ENCODE results near the gene RETREG2. TPM values are rescaled to one million over a fixed set of nuclear protein-coding genes. Genes with fewer than 3 reads are reported as not detected.

Gene RETREG2
- total and polyA plus RNA-seq, 7 donors, result 36.6 to 81.3 (median 43.5) TPM

GRCh38 chr2:219207134-219207883 is 29.2 kb downstream of the RETREG2 start:
- peak; percentile 66 for DNase-seq
- WGBS, 2 donors, result 17 to 23% methylated on average over 22 of the region's 22 CpGs
- Histone ChIP-seq H3K27me3 (no peaks in the 10 kb centered on the region), H3K4me1 (peaks cover 0 to 22% (median 19%) of the 10 kb centered on the region in 4 donors), H3K27ac (peak overlapping the region; percentile 93 to 97 (median 96)), H3K9me3 (no peaks in the 10 kb centered on the region), H3K4me3 (peak overlapping the region; percentile 62 to 76 (median 68)), H3K36me3 (peaks cover 0 to 36% (median 16%) of the 10 kb centered on the region in 4 donors)
- intact Hi-C loops (cut with DNase I), result loop anchor here (1.0 kb wide), 2 partner anchors 10 to 47 kb away; partner anchors contain the start of gene NHEJ1
- no peak for TF ChIP-seq EP300 (IDR thresholded peaks at IDR 0.05)
- TF ChIP-seq CTCF (IDR thresholded peaks at IDR 0.05), result no peak
- no peak for TF ChIP-seq POLR2A (IDR thresholded peaks at IDR 0.05)
- no peak for TF ChIP-seq POLR2AphosphoS5 (IDR thresholded peaks at IDR 0.05)

GRCh38 chr2:219207884-219208740 is 30.0 kb downstream of the RETREG2 start:
- no peaks in the 10 kb centered on the region for H3K27me3 ChIP-seq
- no peaks in the 10 kb centered on the region for H3K9me3 ChIP-seq
- peaks cover 0 to 22% (median 19%) of the 10 kb centered on the region in 4 donors for H3K4me1 ChIP-seq
- intact Hi-C loops (cut with DNase I), result loop anchor here (1.0 kb wide), 2 partner anchors 9 to 48 kb away; partner anchors contain the start of gene NHEJ1
- 66 to 75% methylated on average over 17 of the region's 17 CpGs for WGBS, 2 donors
- DNase-seq, result peak; percentile 55
- no peak for TF ChIP-seq CTCF (IDR thresholded peaks at IDR 0.05)
- no peak for TF ChIP-seq POLR2AphosphoS5 (IDR thresholded peaks at IDR 0.05)
- TF ChIP-seq EP300 (IDR thresholded peaks at IDR 0.05), result no peak
- TF ChIP-seq POLR2A (IDR thresholded peaks at IDR 0.05), result no peak
- peaks cover 6 to 44% (median 24%) of the 10 kb centered on the region in 4 donors for H3K36me3 ChIP-seq
- peak overlapping the region in 1 of 4 donors; percentile 66 for H3K4me3 ChIP-seq
- peak overlapping the region; percentile 93 to 97 (median 96) for H3K27ac ChIP-seq

GRCh38 chr2:219209236-219210195 is 31.4 kb downstream of the RETREG2 start:
- H3K27me3 ChIP-seq, result no peaks in the 10 kb centered on the region
- DNase-seq, result peak; percentile 63
- no peak for TF ChIP-seq EP300 (IDR thresholded peaks at IDR 0.05)
- TF ChIP-seq POLR2AphosphoS5 (IDR thresholded peaks at IDR 0.05), result no peak
- no peak for TF ChIP-seq POLR2A (IDR thresholded peaks at IDR 0.05)
- TF ChIP-seq CTCF (IDR thresholded peaks at IDR 0.05), result no peak
- 71 to 87% methylated on average over 18 of the region's 18 CpGs for WGBS, 2 donors
- H3K9me3 ChIP-seq, result no peaks in the 10 kb centered on the region
- H3K36me3 ChIP-seq, result peaks cover 9 to 58% (median 34%) of the 10 kb centered on the region in 4 donors
- intact Hi-C loops (cut with DNase I), result no loop called here
- H3K4me1 ChIP-seq, result peaks cover 0 to 22% (median 19%) of the 10 kb centered on the region in 4 donors
- H3K27ac ChIP-seq, result no peak overlapping the region
- no peak overlapping the region for H3K4me3 ChIP-seq
